GM21515 (cell line): ENCODE results near the gene BARX1.
"Not testable (repeated sequence)": the region's sequence is repeated elsewhere in the genome, so short reads cannot be mapped to it uniquely, and the experiment has no call there.

ENCODE experiments used
- ATAC-seq: cut with Tn5 transposase; IDR thresholded peaks from one replicate; pipeline ENCODE4 v1.9.1; 2021; ENCODE audit not compliant: unreplicated experiment

Gene BARX1

GRCh38 chr9:93952784-93953495, 2.2 kb downstream of the BARX1 start:
- no peak for ATAC-seq

- no peak for ATAC-seq
Measured at GRCh38 chr9:93952119-93952783, 2.9 kb downstream of the BARX1 start.

- no peak for ATAC-seq
Measured at GRCh38 chr9:93951655-93952118, 3.5 kb downstream of the BARX1 start.

GRCh38 chr9:93950619-93951601, 4.2 kb downstream of the BARX1 start:
- ATAC-seq = no peak

GRCh38 chr9:93949694-93950449, 5.3 kb downstream of the BARX1 start:
- ATAC-seq = no peak

- ATAC-seq = no peak
Measured at GRCh38 chr9:93949073-93949693, 6.0 kb downstream of the BARX1 start.

GRCh38 chr9:93948441-93949072, 6.6 kb downstream of the BARX1 start:
- ATAC-seq = no peak

- no peak for ATAC-seq
Measured at GRCh38 chr9:93947409-93948070, 7.6 kb downstream of the BARX1 start.

GRCh38 chr9:93946338-93946712, 8.8 kb downstream of the BARX1 start:
- ATAC-seq = no peak

- no peak for ATAC-seq
Measured at GRCh38 chr9:93945400-93946337, 9.5 kb downstream of the BARX1 start.

GRCh38 chr9:93944011-93944410, 11.1 kb downstream of the BARX1 start:
- ATAC-seq = no peak

GRCh38 chr9:93942161-93942560, 13.0 kb downstream of the BARX1 start:
- no peak for ATAC-seq

GRCh38 chr9:93941493-93941892, 13.7 kb downstream of the BARX1 start:
- no peak for ATAC-seq

- ATAC-seq = no peak
Measured at GRCh38 chr9:93940951-93941350, 14.2 kb downstream of the BARX1 start.

GRCh38 chr9:93939589-93939988, 15.6 kb downstream of the BARX1 start:
- ATAC-seq = not testable (repeated sequence)

- ATAC-seq = no peak
Measured at GRCh38 chr9:93937193-93937592, 18.0 kb downstream of the BARX1 start.

- no peak for ATAC-seq
Measured at GRCh38 chr9:93931905-93932304, 23.2 kb downstream of the BARX1 start.

- ATAC-seq = no peak
Measured at GRCh38 chr9:93930070-93930469, 25.1 kb downstream of the BARX1 start.
